HG03575 (cell line): Measurements from ENCODE around the gene CPHXL2.

Experiments
- ATAC-seq: cut with Tn5 transposase; IDR thresholded peaks from one replicate; pipeline ENCODE4 v1.9.1; 2021; ENCODE audit not compliant: unreplicated experiment, insufficient number of reproducible peaks, low FRiP score; ENCODE audit errors: extremely low read depth

Gene CPHXL2

DNA sequence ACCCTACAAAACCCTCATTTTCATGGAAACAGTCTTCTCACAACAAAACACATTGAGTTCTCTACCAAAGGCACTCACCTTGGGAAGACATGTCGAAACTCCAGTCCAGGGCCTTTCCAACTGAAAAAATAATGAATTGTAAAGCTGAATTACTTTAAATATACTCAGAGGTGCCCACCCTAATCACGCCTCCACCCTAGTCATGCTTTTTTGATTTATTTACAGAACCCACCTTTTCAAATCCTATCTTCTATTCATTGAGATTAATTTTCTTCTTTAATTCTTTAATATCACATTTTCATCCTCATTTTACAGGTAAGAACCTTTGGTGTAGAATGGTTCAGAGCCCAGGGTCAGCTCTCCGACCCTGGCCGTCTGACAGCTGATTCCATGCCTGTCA, at the start of gene CPHXL2:
Gene CPHXL2 (minus strand): TSS at position 101 of the 400 bp plus-strand sequence. CDS start 10 bp downstream, at position 91.
- no peak for ATAC-seq

DNA sequence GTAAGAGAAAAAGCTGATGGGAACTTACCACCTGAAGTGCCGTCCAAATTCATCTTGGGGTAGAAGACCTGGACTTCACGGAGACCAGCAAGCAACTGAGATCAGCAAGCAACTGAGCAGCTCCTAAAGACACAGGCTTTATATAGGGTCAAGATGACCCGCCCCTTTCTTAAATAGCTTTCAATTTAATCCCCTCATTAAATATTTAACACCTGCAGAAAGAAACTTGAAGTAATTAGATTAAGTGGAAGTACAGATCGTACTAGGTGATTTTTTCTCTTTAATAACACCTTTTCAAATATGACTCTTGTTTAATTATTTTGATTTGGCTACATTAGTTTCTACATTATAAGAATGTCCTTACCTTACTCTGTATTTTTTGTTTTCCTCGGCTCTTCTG, 49.6 kb upstream of the CPHXL2 start, which contains the start of gene CPHXL:
Gene CPHXL (minus strand): TSS at position 101 of the 400 bp plus-strand sequence. CDS start 48 bp downstream, at position 53.
- ATAC-seq: no peak

DNA sequence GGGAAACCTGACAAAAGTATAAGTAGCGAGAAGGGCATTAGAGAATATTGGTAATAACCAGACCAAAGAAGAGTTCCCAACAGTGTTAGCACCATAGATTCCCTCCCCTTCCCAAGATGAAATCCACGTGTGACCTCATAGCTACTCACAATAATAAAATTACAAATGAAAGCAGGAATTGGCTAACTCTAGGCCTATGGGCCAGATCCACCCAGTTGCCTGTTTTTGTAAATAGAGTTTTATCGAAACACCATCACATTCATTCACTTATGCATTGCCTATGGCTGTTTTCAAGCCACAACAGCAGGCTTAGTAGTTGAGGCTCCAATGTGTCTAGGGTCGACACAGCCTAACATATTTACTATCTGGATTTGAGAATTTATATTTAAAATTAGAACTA, 41.6 kb upstream of the CPHXL2 start:
- ATAC-seq: no peak

DNA sequence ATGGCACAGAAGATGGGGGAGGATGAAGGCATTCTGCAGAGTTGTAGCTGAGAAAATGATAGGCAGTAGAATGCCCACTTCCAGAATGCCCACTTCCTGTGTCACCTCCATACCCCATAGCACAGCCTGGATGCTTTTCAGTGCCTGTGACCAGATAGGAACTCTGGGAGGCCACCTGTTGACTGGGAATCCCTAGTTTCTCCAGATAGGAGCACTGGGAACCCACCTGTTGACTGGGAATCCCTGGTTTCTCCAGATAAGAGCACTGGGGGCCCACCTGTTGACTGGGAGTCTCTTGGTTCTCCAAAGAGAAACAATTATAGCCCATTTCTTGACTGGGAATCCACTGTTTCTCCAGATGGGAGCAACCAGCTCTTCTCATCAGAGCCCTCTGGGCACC, 37.9 kb upstream of the CPHXL2 start:
- ATAC-seq: no peak

DNA sequence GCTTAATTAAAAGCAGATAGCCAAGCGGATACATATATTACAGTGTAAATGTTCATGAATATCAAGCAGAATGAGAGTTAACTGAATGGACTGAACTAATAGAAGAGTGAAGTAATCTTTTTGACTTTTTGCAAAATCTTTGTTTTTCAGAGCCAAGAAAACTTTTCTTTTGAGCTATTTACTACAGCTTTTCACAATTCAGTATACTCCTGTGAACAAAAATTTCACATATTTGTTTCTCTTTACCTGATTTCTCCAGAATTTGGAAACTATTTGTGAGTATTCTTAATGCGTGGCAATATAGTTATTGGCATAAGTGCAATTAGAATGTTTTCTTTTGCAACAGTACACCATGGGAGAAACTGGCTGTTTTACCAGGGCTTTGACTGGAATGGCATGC, 33.5 kb upstream of the CPHXL2 start:
- no peak for ATAC-seq

DNA sequence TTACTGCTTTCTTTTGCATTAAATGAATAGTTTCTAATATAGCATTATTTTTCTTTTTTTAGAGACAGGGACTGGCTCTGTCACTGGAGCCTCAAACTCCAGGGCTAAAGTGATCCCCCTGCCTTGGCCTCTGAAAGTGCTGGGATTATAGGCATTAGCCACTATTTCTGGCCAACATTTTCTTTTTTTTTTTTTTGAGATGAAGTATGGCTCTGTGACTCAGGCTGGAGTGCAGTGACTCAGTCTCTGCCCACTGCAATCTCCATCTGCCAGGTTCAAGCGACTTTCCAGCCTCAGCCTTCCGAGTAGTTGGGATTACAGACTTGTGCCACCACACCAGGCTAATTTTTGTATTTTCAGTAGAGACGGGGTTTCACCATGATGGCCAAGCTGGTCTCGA, 26.5 kb upstream of the CPHXL2 start:
- ATAC-seq: no peak

DNA sequence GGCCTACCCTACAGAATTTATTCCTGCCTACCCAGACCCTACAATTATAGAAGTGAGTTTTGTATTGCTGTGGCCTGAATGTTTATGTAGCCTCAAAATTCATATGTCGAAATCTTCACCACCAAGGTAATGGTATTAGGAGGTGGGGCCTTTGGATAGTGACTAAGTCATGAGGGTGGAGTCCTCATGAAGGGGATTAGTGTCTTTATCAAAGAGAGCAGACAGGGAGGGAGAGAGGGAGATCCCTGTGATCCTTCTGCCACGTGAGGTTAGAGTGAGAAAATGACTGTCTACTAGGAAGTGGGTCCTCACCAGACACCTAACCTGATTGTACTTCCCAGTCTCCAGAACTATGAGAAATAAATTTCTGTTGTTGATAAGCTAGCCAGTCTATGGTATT, 25.4 kb upstream of the CPHXL2 start:
- ATAC-seq: no peak

DNA sequence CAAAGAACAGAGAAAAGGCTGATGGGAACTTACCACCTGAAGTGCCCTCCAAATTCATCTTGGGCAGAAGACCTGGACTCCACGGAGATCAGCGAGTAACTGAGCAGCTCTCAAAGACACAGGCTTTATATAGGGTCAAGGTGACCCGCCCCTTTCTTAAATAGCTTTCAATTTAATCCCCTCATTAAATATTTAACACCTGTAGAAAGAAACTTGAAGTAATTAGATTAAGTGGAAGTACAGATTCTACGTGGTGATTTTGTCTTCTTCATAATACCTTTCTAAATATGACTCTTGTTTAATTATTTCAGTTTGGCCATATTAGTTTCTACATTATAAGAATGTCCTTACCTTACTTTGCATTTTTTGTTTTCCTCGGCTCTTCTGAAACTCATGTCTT, 24.6 kb upstream of the CPHXL2 start, which contains the start of gene DUXB:
Gene DUXB (minus strand): TSS at position 101 of the 400 bp plus-strand sequence. CDS start 43 bp downstream, at position 58.
- ATAC-seq: no peak

DNA sequence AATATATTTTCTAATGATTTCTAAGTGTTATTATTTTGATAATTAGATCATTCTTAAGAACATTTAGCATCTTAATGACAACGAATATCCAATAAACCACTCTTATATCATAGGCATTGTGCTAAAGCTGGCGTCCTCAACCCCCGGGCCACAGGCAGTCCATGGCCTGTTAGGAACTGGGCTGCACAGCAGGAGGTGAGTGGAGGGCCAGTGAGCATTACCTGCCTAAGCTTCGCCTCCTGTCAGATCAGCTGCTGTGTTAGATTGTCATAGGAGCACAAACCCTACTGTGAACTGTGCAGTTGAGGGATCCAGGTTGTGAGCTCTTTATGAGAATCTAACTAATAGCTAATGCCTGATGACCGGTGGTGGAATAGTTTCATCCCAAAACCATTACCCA, 20.8 kb upstream of the CPHXL2 start:
- ATAC-seq: no peak

DNA sequence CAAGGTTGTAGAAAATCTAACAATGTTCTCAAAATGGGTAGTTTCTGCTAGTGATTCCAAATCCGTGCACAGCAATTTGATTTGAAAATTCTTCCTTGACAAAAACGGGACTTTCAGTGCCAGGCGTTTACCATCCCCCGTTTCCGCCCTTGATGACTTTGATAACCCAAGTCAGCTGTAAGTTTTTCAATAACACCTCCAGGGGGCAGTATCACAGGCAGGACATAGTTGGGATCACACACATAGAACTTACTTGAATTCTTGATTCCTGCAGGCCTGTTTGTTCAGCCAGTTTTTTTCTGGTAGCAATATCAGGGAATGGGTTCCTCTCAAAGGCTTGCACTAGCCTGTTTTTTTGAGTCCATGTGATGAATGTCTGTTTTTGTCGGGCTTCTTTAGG, 18.9 kb upstream of the CPHXL2 start:
- ATAC-seq: no peak

DNA sequence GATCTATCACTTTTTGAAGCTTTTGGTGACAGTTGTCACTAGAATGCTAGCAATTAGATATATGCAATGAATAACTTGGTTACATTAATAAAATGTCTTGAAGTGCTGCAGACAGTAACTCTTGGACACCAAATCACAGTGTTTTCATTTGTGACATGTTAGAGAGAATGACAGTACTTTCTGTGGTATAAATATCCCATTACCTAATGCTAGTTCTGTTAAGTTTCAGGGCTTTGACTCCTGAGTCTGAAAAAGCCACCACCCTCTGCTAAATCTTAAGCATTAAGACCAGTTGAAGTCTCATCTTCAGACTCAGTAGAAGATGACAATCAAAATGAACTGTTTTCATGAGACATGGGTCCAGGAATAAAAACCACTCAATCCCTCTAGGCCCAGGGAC, 10.6 kb upstream of the CPHXL2 start:
- ATAC-seq: no peak

DNA sequence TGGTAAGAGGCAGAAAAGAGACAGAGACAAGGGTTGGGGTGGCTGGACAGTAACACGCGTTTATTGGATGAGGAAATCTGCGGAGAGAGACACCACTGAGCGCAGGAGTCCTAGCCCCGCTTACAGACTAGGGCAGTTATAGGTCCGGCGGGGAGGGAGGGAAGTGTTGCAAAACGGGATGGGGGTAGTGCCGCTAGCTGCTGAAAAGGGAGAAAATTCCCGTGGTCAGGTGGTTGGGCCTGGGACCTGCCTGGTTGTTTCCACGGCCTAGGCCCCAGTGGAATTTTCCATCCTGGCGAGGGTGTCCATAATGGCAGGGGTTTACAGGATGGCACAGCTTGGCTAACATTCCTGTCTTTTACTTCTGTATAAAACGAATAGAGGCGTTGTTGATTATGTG, 5.5 kb upstream of the CPHXL2 start:
- ATAC-seq: no peak

DNA sequence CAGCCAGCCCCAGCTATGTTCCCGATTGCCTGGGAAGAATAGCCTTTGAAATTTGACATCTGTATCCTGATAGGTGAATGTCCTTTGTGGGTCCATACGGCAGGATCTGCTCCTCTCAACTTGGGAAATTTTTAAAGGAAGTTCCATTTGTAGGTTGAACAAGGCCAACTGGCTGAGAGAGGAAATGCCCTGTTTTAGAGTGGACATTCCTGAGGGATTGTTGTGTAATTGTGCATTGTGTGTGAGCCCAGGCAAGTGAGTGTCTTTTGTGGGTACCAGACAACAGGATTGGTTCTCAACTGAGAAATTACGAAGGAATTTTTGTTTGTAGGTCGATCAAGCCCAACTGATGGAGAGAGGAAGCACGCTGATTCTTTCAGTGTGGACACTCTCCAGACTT, 2.6 kb upstream of the CPHXL2 start:
- ATAC-seq: no peak

DNA sequence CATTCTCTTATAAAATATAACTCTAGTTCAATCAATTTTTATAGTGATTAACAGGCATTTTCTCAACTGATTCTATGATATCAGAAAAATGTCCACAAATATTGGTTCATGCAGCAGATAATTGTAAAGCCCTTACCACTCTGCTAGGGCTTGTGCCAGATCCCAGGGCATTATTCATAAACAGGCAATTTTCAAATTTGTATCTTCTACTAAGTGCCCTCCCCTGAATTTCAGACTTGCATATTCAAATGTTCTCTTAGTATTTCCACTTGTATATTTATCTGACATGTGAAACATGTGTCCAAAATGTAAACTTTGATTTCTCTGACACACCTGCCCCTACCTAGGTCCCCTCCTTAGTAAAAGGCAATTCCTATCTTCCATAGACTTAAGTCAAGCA, 9.3 kb downstream of the CPHXL2 start:
- ATAC-seq: no peak

DNA sequence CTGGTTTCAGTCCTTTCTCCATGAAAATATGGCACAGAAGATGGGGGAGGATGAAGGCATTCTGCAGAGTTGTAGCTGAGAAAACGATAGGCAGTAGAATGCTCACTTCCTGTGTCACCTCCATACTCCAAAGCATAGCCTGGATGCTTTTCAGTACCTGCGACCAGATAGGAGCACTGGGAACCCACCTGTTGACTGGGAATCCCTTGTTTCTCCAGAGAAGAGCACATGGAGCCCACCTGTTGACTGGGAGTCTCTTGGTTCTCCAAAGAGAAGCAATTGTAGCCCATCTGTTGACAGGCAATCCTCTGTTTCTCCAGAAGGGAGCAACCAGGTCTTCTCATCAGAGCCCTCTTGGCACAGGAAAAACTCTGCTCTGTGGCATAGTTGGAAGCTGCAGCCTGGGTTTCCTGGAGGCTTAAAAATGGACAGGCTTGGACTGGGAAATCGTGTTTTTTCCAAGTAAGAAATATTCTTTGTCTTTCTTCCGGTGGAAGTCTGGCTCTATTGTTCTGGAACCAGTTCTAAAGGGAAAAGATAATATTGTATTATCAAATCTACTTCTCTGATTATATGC, 16.0 kb downstream of the CPHXL2 start:
- no peak for ATAC-seq

DNA sequence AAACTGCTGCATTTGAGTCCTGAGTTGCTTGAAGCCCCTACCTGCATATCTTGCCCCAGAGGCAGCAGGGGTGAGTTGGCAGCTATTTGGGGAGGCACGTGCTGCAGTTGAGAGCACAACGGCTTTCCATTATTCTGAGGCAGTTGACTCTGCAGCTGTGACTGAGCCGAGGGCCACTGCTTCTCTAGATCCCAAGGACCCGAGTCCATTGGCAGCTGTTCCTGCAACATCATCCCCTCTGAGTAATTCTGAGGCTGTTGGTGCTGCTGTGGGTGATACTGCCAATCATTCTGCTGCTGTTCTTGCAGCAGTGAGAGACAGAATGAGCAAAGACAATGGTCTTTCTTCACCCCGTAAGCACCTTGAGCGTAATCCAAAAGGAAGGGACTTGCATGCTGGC, 16.5 kb downstream of the CPHXL2 start:
- ATAC-seq: no peak

DNA sequence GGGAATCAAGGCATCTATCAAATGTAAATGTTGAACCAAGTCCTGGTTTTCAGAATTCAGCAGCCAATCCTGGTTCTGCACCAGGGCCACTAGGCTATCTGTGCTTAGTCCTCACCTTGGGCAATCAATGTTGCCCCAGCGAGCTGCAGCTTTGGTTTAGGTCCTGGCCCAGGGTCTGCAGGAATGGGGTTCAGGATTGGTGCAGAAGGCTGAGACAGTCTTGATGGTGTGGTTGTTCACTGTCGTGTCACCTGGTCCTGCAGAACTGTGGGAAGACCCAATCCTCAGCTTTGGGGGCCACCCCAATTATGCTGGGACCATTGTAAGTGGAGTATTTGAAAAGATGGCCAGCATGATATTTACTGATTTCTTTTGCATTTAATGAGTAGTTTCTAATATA, 18.6 kb downstream of the CPHXL2 start:
- ATAC-seq: no peak

DNA sequence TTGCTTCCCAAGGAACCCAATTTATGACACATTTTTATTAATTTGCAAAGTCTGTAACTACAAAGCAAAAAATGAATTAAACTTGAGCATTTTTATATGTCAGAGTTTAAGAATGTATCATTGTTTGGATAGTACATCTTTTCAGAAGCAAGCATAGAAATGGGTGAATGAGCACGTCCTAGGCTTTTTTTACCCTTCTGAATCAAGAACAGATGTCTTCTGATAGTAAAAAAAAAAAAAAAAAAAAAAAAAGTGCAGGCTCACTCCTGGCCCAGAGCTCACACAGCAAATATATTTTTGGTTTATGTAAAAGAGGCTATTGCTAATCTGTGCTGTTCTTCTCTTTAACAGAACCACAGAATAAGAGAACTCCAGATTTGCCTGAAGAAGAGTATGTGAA, 22.9 kb downstream of the CPHXL2 start:
- ATAC-seq: no peak

DNA sequence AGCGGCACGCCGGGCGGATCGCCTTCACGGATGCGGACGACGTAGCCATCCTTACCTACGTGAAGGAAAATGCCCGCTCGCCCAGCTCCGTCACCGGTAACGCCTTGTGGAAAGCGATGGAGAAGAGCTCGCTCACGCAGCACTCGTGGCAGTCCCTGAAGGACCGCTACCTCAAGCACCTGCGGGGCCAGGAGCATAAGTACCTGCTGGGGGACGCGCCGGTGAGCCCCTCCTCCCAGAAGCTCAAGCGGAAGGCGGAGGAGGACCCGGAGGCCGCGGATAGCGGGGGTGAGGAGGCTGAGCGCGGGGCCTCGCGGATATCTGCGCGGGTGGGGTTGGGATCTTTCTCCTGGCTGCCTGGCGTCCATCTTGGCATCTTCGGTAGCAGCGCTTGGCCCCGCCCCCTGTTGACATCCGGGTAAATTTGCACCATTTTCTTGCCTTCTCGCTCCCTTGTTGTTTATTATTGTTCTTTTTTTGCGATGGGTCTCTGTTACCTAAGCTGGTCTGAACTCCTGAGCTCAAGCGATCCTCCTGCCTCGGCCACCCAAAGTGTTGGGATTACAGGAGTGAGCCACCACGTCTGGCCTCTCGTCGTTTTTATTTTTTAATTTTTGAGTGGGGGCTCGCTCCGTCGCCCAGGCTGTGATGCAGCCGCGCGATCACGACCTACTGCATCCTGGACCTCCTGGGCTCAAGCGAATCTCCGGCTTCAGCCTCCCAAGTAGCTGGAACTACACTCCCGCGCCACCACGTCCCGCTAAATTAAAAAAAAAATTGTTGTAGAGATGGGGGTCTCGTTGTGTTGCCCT, 28.3 kb downstream of the CPHXL2 start:
- no peak for ATAC-seq

DNA sequence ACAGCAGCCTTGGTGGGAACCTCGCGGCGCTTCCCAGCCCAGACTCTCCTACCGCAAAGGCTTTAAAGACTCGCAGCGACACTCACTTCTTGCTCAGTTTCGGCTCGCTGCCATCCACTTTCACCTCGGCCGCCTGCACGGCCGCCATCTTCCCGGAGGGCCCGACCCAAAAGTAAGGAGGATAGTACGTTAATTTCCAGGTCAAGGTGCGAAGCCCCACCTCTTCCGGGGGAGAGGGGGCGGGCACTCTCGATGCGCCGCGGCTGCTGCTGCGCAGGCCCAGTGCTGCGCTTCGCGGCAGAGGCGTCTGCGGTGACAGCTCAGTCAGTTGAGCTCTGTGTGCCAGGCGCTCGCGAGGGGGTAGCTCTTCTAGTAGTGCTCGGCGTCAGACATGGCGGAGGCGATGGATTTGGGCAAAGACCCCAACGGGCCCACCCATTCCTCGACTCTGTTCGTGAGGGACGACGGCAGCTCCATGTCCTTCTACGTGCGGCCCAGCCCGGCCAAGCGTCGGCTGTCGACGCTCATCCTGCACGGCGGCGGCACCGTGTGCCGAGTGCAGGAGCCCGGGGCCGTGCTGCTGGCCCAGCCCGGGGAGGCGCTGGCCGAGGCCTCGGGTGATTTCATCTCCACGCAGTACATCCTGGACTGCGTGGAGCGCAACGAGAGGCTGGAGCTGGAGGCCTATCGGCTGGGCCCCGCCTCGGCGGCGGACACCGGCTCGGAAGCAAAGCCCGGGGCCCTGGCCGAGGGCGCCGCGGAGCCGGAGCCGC, 29.1 kb downstream of the CPHXL2 start, which contains the start of the genes KARS1 and TERF2IP:
Gene KARS1 (minus strand): TSS at position 174 of the 773 bp plus-strand sequence. CDS start 26 bp downstream, at position 148.
Gene TERF2IP (plus strand): TSS at position 282 of the 773 bp plus-strand sequence. CDS start 110 bp downstream, at position 392.
- peak; percentile 65 for ATAC-seq
